H7 (cell line): ENCODE measurements around the gene OTUD6A. TPM values are rescaled to one million over a fixed set of nuclear protein-coding genes. Genes with fewer than 3 reads are reported as not detected.

Experiments used
- DNase-seq: peaks from one replicate; pipeline ENCODE4 v3.0.0; 2012
- H3K27me3 ChIP-seq: 2 replicates; pipeline ENCODE4 v1.6.0; 2011; ENCODE audit warnings: mild to moderate bottlenecking, low read length; ENCODE audit not compliant: control insufficient read depth, insufficient read depth
- H3K36me3 ChIP-seq: replicated peaks from 2 replicates; pipeline ENCODE4 v1.5.1; 2011; ENCODE audit warnings: low read length; ENCODE audit not compliant: control insufficient read depth, insufficient read depth
- H3K4me3 ChIP-seq: 2 replicates; pipeline ENCODE4 v1.5.1; 2011; ENCODE audit warnings: low read depth, mild to moderate bottlenecking, control low read depth, low read length, moderate library complexity; ENCODE audit not compliant: insufficient read depth
- total RNA-seq: library from RNA; depleted of rRNA; stranded (reverse); fragments of >200 nt; shearing (Covaris generic); gene quantifications from 2 replicates; pipeline ENCODE4 v1.2.3, GENCODE V29; 2014

Gene OTUD6A
- total RNA-seq, 1 experiment from 2014 or later = not detected

GRCh38 chrX:70038951-70039350 lies 23.3 kb upstream of the OTUD6A start:
- DNase-seq = no peak
- no peak overlapping the region for H3K4me3 ChIP-seq
- H3K36me3 ChIP-seq = no peaks in the 10 kb centered on the region; the same call in 1 of the 2 replicates
- no peaks in the 10 kb centered on the region for H3K27me3 ChIP-seq

DNA sequence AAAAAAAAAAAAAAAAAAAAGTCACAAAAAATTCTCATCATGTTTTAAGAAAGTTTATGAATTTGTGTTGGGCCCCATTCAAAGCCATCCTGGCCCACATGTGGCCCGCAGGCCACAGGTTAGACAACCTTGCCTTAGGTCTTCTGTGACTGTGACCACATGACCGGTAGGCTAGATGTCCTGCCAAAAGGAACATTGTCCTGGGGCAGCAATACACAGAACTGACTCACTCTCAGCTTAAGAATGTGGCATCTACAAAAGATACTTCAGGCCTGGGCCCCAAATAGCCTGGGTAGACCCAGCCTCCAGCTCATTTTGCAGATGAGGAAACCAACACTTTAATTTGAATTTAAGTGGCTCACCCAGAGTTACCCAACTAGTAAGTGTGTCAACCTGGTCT lies 22.5 kb upstream of the OTUD6A start:
- H3K4me3 ChIP-seq = no peak overlapping the region
- no peaks in the 10 kb centered on the region; the same call in 1 of the 2 replicates for H3K36me3 ChIP-seq
- DNase-seq = no peak
- H3K27me3 ChIP-seq = no peaks in the 10 kb centered on the region

DNA sequence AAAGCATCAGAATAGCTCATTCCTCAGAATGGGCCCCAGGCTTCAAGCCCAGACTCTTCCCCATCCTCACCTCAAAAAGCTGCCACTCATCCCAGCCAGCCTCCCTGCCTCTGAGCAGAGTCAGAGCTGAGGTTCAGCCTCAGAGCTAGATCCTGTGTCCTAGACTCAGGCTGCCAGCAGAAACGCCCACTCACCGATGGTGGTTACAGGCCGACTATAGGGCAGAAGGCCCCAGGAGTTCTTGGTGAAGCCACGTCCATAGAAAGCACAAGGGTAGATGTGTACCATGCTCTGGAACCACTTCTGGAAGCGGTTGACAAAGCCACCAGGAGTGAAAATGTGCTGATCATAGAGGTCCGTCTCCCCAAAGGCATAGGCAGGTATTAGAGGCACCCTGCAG lies 20.3 kb upstream of the OTUD6A start:
- no peak for DNase-seq

DNA sequence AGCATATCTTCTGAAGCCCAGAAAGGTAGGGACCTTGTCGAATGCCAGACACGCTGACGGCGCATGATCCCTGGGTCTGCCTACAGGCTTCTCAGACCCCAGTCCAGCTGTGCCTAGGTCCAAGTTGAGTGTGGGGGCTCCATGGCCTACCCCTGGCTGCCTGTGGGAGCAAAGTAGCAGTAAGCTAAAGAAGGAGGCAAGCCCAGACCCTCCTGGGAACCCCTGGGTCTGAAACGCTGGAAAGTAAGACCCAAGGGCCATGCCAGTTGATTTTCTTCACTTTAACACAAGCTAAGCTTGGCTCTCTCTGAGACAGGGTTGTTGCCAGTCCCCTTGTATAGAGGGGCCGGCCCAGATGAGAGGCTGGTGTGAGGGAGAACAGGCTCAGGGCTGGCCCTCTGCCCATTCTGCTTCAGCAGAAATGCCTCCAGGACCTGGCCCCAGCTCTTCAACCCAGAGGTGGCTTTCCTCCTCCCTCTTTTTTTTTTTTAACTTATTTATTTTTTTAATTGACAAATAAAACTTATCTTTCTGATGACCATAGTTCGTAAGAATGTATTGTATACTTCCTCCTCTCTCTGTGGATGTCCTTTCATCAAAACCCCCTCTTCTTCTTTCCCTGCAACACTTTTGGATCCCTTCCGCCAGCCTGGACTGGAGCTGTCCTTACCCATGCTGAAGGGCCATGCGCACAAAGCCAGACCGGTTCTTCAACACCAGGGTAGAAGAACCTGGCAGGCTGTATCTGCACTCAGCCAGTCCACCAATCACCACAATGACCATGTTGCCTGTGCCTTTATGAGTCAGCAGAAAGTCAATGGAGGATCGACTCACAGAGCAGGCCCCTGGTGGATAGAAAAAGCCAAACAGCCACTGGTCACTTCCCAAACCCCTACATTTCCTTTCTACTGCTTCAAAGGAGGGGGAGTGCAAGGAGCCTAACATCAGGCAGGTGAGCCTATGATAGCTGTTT lies 19.6 kb upstream of the OTUD6A start:
- Histone ChIP-seq H3K27me3 (no peaks in the 10 kb centered on the region), H3K36me3 (no peaks in the 10 kb centered on the region), H3K4me3 (no peak overlapping the region)
- no peak for DNase-seq

More for the DNA sequence above, 20.3 kb upstream of the OTUD6A start:
- H3K36me3 ChIP-seq = no peaks in the 10 kb centered on the region
- no peaks in the 10 kb centered on the region for H3K27me3 ChIP-seq
- H3K4me3 ChIP-seq = no peak overlapping the region

DNA sequence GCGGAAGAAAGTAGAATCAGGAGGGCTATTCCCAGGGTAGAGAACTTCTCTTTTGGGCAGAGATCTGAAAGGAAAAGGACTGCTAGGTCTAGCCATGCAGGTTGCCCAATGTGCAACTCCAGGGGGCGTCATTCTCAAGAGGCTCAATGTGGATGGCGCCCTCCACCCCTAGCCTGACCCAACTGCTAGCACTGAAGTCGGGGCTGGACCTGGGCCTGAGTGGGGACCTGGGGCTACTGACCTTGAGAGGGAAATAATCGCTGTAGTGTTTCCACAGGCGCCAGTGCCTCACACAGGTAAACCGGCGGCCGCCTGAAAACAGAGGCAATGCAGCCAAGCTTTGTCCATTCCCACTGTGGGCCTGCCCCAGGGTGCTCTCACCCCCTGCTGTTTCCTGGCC lies 18.6 kb upstream of the OTUD6A start:
- no peaks in the 10 kb centered on the region for H3K27me3 ChIP-seq
- DNase-seq = no peak
- H3K4me3 ChIP-seq = no peak overlapping the region

GRCh38 chrX:70044541-70045245 lies 17.6 kb upstream of the OTUD6A start:
- no peak overlapping the region for H3K4me3 ChIP-seq
- no peaks in the 10 kb centered on the region for H3K36me3 ChIP-seq
- H3K27me3 ChIP-seq = no peaks in the 10 kb centered on the region
- no peak for DNase-seq

More for the DNA sequence above, 18.6 kb upstream of the OTUD6A start:
- no peaks in the 10 kb centered on the region for H3K36me3 ChIP-seq

GRCh38 chrX:70046978-70047377 lies 15.3 kb upstream of the OTUD6A start:
- no peaks in the 10 kb centered on the region for H3K27me3 ChIP-seq
- no peak overlapping the region for H3K4me3 ChIP-seq
- no peaks in the 10 kb centered on the region for H3K36me3 ChIP-seq
- DNase-seq = no peak

- Histone ChIP-seq H3K4me3 (no peak overlapping the region), H3K27me3 (no peaks in the 10 kb centered on the region), H3K36me3 (no peaks in the 10 kb centered on the region)
- DNase-seq = no peak
These were observed 12.9 kb upstream of the OTUD6A start for GRCh38 chrX:70049406-70049805.

DNA sequence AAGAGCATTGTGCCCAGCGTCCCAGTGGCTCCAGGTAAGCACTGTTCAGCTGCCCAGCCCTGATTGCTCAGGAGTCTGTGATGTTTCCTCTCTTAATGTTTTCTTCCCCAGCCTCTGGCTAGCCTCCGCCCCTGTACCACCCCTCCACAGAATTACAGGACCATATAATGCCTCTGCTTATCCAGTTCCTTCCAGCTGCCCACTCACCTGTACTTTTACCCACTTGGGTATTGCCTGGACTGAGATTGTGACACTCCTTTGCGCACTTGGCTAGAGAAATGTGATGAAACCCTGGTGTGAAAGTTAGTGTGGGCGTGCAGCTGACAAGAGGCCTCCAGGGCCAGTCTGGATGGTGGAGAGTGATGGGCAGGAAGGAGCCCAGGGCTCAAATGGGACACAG lies 12.3 kb upstream of the OTUD6A start, which contains the start of gene AWAT2:
Gene AWAT2, minus strand, starts transcription at position 14 of the 400 bp plus-strand sequence. Its CDS starts 6 bp downstream, at position 8.
- Histone ChIP-seq H3K27me3 (no peaks in the 10 kb centered on the region), H3K36me3 (no peaks in the 10 kb centered on the region), H3K4me3 (no peak within 1 kb of the TSS)
- DNase-seq = no peak

- no peak for DNase-seq
- Histone ChIP-seq H3K36me3 (no peaks in the 10 kb centered on the region), H3K27me3 (no peaks in the 10 kb centered on the region; the same call in 1 of the 2 replicates), H3K4me3 (no peak overlapping the region)
These were observed 9.2 kb upstream of the OTUD6A start for GRCh38 chrX:70052895-70053615.

GRCh38 chrX:70054391-70054790 lies 7.9 kb upstream of the OTUD6A start:
- H3K4me3 ChIP-seq = no peak overlapping the region
- no peaks in the 10 kb centered on the region for H3K36me3 ChIP-seq
- DNase-seq = no peak
- H3K27me3 ChIP-seq = no peaks in the 10 kb centered on the region; the same call in 1 of the 2 replicates

DNA sequence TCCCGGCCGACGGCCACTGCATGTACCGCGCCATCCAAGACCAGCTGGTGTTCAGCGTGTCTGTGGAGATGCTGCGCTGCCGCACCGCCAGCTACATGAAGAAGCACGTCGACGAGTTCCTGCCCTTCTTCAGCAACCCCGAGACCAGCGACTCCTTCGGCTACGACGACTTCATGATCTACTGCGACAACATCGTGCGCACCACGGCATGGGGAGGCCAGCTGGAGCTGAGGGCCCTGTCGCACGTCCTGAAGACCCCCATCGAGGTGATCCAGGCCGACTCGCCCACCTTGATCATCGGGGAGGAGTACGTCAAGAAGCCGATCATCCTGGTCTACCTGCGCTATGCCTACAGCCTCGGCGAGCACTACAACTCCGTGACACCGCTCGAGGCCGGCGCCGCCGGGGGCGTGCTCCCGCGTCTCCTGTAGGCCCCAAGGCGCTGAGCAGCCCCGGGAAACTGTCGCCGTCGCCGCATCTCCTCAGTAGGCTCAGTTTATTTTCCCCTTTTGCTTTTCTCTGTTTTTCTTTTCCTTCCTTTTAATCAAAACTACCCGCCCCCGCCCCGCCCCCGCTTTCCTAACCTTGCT lies 799 bp downstream of the OTUD6A start:
- Histone ChIP-seq H3K36me3 (no peaks in the 10 kb centered on the region), H3K27me3 (no peaks in the 10 kb centered on the region), H3K4me3 (no peak overlapping the region)
- DNase-seq = no peak

DNA sequence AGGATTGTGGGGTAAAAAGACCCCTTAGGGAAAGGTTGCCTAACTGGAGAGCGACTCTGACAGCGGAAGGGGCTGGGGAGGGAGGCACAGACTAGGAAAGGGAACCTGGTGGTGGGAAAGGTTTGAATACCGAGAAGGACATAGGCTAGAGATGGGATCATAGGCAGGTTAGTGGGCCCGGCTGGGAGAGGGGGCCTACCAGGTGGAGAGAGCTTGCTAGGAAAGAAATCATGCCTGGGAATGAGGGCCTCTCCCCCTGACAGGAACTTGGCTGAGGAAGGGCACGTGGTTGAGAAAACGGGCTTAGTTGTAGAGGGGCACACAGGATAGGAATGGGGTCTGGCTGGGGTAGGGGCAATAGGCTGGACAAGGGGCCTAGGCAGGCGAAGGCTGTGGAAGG lies 4.4 kb downstream of the OTUD6A start:
- H3K27me3 ChIP-seq = no peaks in the 10 kb centered on the region
- no peak for DNase-seq
- H3K36me3 ChIP-seq = no peaks in the 10 kb centered on the region
- no peak overlapping the region for H3K4me3 ChIP-seq

GRCh38 chrX:70079297-70079696 lies 17.0 kb downstream of the OTUD6A start:
- H3K36me3 ChIP-seq = no peaks in the 10 kb centered on the region
- no peak for DNase-seq
- no peaks in the 10 kb centered on the region for H3K27me3 ChIP-seq
- no peak overlapping the region for H3K4me3 ChIP-seq
